SU-DHL-6 (cell line): ENCODE data around the gene SLC43A3.

Experiments used
- CTCF ChIP-seq: fragments of 200-600 bp; sonication (generic); IDR thresholded peaks from one replicate; pipeline ENCODE4 v1.5.1; 2017; ENCODE audit warnings: antibody characterized with exemption, mild to moderate bottlenecking, low read length, moderate library complexity; ENCODE audit not compliant: insufficient read depth, poor library complexity, severe bottlenecking
- EZH2phosphoT487 ChIP-seq: fragments of 200-600 bp; sonication (generic), shearing (Covaris generic); conservative IDR thresholded peaks from 2 replicates; pipeline ENCODE4 v1.6.1; 2018; ENCODE audit warnings: mild to moderate bottlenecking, antibody characterized with exemption, low read length, moderate library complexity, mixed read lengths

DNA sequence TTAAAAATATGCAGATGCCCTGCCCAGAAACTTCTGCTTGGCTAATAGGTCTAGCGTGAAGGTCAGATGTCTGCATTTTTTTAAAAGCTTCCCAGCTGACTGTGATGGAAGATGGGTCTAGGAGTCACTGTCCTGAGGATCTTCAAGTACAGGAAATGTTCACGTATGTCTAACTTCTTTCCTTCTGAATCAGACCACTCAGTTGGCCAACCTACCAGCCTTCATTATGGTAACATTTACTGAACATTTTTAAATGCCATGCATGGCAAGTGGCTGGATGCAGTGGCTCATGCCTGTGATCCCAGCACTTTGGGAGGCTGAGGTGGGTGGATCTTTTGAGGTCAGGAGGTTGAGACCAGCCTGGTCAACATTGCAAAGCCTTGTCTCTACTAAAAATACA, 35.4 kb downstream of the SLC43A3 start:
- TF ChIP-seq CTCF: no peak
- TF ChIP-seq EZH2phosphoT487: no peak
